ENCODE results near the gene ANKRD53. TPM values are rescaled to one million over a fixed set of nuclear protein-coding genes. Genes with fewer than 3 reads are reported as not detected.

The ANKRD53 gene
- polyA plus RNA-seq, 3 donors = 5.5 to 31.9 (median 8.9) TPM

Other genes starting within 250 kb of the ANKRD53 start
- 1 to 10 TPM in 2 of 3 donors, under 1 TPM in 1; 0.97 to 1.1 (median 1.0) TPM for gene ADD2, start 210.4 kb upstream of the ANKRD53 start, polyA plus RNA-seq
- under 1 TPM in 2 of 3 donors, not detected in 1; 0.12 to 0.32 TPM for gene FIGLA, start 188.0 kb upstream of the ANKRD53 start, polyA plus RNA-seq
- gene CLEC4F, start 158.0 kb upstream of the ANKRD53 start, polyA plus RNA-seq = 1 to 10 TPM in 1 of 3 donors, under 1 TPM in 1, not detected in 1; 0.27 to 1.6 TPM
- under 1 TPM in 2 of 3 donors, not detected in 1; 0.22 to 0.67 TPM for gene CD207, start 142.8 kb upstream of the ANKRD53 start, polyA plus RNA-seq
- gene VAX2, start 78.1 kb upstream of the ANKRD53 start, polyA plus RNA-seq = 1 to 10 TPM in 2 of 3 donors, under 1 TPM in 1; 0.54 to 4.7 (median 1.9) TPM
- 1 to 10 TPM; 1.2 to 4.2 (median 1.9) TPM for gene ATP6V1B1, start 42.7 kb upstream of the ANKRD53 start, polyA plus RNA-seq
- 10 to 100 TPM; 32.3 to 56.6 (median 45.3) TPM for gene TEX261, start 16.2 kb downstream of the ANKRD53 start, polyA plus RNA-seq
- gene NAGK, start 90.0 kb downstream of the ANKRD53 start, polyA plus RNA-seq = 100 to 1,000 TPM in 1 of 3 donors, 10 to 100 TPM in 2; 52.6 to 108 (median 90.4) TPM
- gene MCEE, start 151.6 kb downstream of the ANKRD53 start, polyA plus RNA-seq = 10 to 100 TPM; 19.4 to 23.3 (median 22.5) TPM
- 10 to 100 TPM; 10.4 to 22.4 (median 19.9) TPM for gene MPHOSPH10, start 152.0 kb downstream of the ANKRD53 start, polyA plus RNA-seq
- gene PAIP2B, start 248.5 kb downstream of the ANKRD53 start, polyA plus RNA-seq = 10 to 100 TPM in 1 of 3 donors, 1 to 10 TPM in 2; 2.7 to 30.7 (median 4.9) TPM

Measured in adipose tissue (tissue), 3 donors.